ENCODE measurements around the gene VAMP4.

The VAMP4 gene

GRCh38 chr1:171762143-171762563, 20.3 kb upstream of the VAMP4 start:
- Mint-ChIP-seq H3K4me3 (no peak overlapping the region), H3K36me3 (ENCODE audit: low read depth) (no peaks in the 10 kb centered on the region), H3K4me1 (ENCODE audit: low read depth) (no peaks in the 10 kb centered on the region), H3K27me3 (peaks cover 12% of the 10 kb centered on the region), H3K27ac (no peak overlapping the region), H3K9me3 (no peaks in the 10 kb centered on the region)

GRCh38 chr1:171758011-171758410, 16.1 kb upstream of the VAMP4 start:
- no peak overlapping the region for H3K4me3 Mint-ChIP-seq
- H3K36me3 Mint-ChIP-seq (ENCODE audit: low read depth) = no peaks in the 10 kb centered on the region
- no peaks in the 10 kb centered on the region for H3K4me1 Mint-ChIP-seq (ENCODE audit: low read depth)
- no peaks in the 10 kb centered on the region for H3K9me3 Mint-ChIP-seq
- no peak overlapping the region for H3K27ac Mint-ChIP-seq
- peaks cover 9% of the 10 kb centered on the region for H3K27me3 Mint-ChIP-seq

DNA sequence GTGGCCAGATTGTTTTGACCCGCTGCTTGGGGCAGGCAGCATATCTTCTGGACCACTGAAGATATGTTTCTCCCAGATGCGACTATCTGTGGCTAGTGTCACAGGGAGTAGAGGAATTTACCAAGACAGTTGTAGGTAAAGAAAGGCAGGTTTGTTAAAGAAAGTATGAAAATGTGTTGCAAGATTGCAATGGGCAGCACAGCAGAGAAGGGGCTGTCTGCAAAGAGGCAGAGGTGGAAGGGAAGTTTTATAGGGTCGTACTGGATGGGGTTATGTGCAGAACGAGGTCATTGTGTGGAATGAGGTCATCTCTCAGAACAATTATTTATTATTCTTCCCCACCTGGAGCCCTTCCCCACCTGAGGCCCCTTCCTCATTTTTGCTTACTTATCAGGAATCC, 15.0 kb upstream of the VAMP4 start:
- Mint-ChIP-seq H3K9me3 (no peaks in the 10 kb centered on the region), H3K36me3 (ENCODE audit: low read depth) (no peaks in the 10 kb centered on the region), H3K4me1 (ENCODE audit: low read depth) (no peaks in the 10 kb centered on the region), H3K4me3 (no peak overlapping the region), H3K27me3 (peaks cover 7% of the 10 kb centered on the region), H3K27ac (no peak overlapping the region)

- H3K4me3 Mint-ChIP-seq = no peak overlapping the region
- H3K27me3 Mint-ChIP-seq = peaks cover 7% of the 10 kb centered on the region
- no peaks in the 10 kb centered on the region for H3K9me3 Mint-ChIP-seq
- no peak overlapping the region for H3K27ac Mint-ChIP-seq
- no peaks in the 10 kb centered on the region for H3K4me1 Mint-ChIP-seq (ENCODE audit: low read depth)
- H3K36me3 Mint-ChIP-seq (ENCODE audit: low read depth) = no peaks in the 10 kb centered on the region
Observed at GRCh38 chr1:171754971-171755370, 13.1 kb upstream of the VAMP4 start.

- H3K36me3 Mint-ChIP-seq (ENCODE audit: low read depth) = no peaks in the 10 kb centered on the region
- no peak overlapping the region for H3K27ac Mint-ChIP-seq
- H3K9me3 Mint-ChIP-seq = no peaks in the 10 kb centered on the region
- H3K4me3 Mint-ChIP-seq = no peak overlapping the region
- H3K4me1 Mint-ChIP-seq (ENCODE audit: low read depth) = no peaks in the 10 kb centered on the region
- peaks cover 7% of the 10 kb centered on the region for H3K27me3 Mint-ChIP-seq
Observed at GRCh38 chr1:171754353-171754705, 12.5 kb upstream of the VAMP4 start.

DNA sequence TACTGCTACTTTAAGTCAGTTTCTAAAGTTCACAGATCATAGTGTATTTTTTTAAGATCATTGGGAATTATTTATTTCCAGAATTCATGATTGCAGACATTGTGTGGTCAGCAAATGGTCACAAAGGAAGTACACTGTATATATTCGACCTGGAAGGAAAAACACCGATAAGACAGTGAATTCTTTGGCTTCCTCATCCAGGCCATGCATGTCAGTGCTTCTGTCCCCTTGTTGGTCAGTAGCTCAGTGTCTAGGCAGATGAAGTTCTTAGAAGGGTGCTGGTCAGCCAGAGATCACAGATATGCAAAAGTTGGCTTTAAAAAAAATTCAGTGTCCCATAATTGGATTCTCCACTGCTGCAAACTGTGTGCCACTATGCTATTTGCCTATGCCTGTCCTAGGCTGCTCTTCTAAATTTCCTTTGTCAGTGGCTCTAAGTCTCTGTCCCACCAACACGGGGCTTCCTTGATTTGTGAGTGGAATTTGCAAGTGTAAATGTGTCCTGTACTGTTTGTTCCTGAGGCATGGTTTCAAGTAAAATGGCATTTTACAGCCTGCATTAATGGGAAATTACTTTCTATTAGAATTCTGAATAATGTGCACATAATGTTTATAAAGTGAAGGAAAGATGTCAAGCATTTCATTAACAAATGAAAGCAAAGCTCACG, 12.0 kb upstream of the VAMP4 start:
- H3K27me3 Mint-ChIP-seq = peaks cover 7% of the 10 kb centered on the region
- no peaks in the 10 kb centered on the region for H3K36me3 Mint-ChIP-seq (ENCODE audit: low read depth)

GRCh38 chr1:171753182-171753581, 11.3 kb upstream of the VAMP4 start:
- H3K4me1 Mint-ChIP-seq (ENCODE audit: low read depth) = no peaks in the 10 kb centered on the region
- H3K9me3 Mint-ChIP-seq = no peaks in the 10 kb centered on the region
- no peaks in the 10 kb centered on the region for H3K36me3 Mint-ChIP-seq (ENCODE audit: low read depth)
- H3K4me3 Mint-ChIP-seq = no peak overlapping the region
- peaks cover 7% of the 10 kb centered on the region for H3K27me3 Mint-ChIP-seq
- no peak overlapping the region for H3K27ac Mint-ChIP-seq

More for the DNA sequence above, 12.0 kb upstream of the VAMP4 start:
- H3K4me1 Mint-ChIP-seq (ENCODE audit: low read depth) = no peaks in the 10 kb centered on the region
- H3K4me3 Mint-ChIP-seq = no peak overlapping the region
- no peak overlapping the region for H3K27ac Mint-ChIP-seq
- H3K9me3 Mint-ChIP-seq = no peaks in the 10 kb centered on the region

DNA sequence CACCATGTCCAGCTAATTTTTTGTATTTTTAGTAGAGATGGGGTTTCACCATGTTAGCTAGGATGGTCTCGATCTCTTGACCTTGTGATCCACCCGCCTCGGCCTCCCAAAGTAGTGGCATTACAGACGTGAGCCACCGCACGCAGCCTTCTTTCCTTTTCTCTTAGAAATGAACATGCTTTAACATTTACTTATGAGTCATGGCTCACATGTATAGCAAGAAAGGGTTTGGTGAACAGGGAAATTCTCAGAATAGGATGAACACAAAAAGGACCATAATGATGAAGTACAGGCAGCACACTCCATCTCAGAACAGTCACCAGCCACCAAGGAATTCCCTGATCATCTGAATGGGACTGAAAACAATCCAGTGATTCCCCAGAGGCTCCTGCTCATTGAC, 9.4 kb upstream of the VAMP4 start:
- Mint-ChIP-seq H3K27ac (no peak overlapping the region), H3K4me3 (no peak overlapping the region), H3K27me3 (peaks cover 4% of the 10 kb centered on the region), H3K36me3 (ENCODE audit: low read depth) (no peaks in the 10 kb centered on the region), H3K4me1 (ENCODE audit: low read depth) (no peaks in the 10 kb centered on the region), H3K9me3 (no peaks in the 10 kb centered on the region)

GRCh38 chr1:171748651-171749050, 6.8 kb upstream of the VAMP4 start:
- H3K27ac Mint-ChIP-seq = no peak overlapping the region
- H3K9me3 Mint-ChIP-seq = no peaks in the 10 kb centered on the region
- H3K4me1 Mint-ChIP-seq (ENCODE audit: low read depth) = peaks cover 7% of the 10 kb centered on the region
- no peak overlapping the region for H3K4me3 Mint-ChIP-seq
- H3K36me3 Mint-ChIP-seq (ENCODE audit: low read depth) = no peaks in the 10 kb centered on the region
- H3K27me3 Mint-ChIP-seq = no peaks in the 10 kb centered on the region

DNA sequence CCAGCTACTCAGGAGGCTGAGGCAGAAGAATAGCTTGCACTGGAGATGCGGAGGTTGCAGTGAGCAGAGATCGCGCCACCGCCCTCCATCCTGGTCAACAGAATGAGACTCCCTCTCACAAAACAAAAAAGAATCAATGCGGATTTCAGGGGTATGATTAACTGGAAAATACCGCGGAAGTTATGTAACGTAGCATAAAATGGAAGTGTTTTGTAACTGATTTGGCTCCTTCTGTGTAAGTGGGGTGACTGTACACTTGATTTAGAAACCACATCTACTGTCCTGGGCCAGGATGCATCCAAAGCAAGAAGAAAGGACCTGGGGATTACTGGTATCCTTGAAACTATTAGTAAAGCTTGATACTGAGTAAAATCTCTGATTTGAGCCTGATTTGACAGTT, 3.1 kb upstream of the VAMP4 start:
- Mint-ChIP-seq H3K4me3 (no peak overlapping the region), H3K9me3 (no peaks in the 10 kb centered on the region), H3K27ac (no peak overlapping the region), H3K27me3 (no peaks in the 10 kb centered on the region), H3K36me3 (ENCODE audit: low read depth) (no peaks in the 10 kb centered on the region), H3K4me1 (ENCODE audit: low read depth) (peaks cover 40% of the 10 kb centered on the region)

- peaks cover 58% of the 10 kb centered on the region for H3K4me1 Mint-ChIP-seq (ENCODE audit: low read depth)
- no peaks in the 10 kb centered on the region for H3K27me3 Mint-ChIP-seq
- no peaks in the 10 kb centered on the region for H3K9me3 Mint-ChIP-seq
- peaks cover 5% of the 10 kb centered on the region for H3K36me3 Mint-ChIP-seq (ENCODE audit: low read depth)
- H3K27ac Mint-ChIP-seq = peak overlapping the region; percentile 98
- peak overlapping the region; percentile 98 for H3K4me3 Mint-ChIP-seq
Observed at GRCh38 chr1:171743081-171743870, 1.4 kb upstream of the VAMP4 start.

GRCh38 chr1:171742577-171742922, 685 bp upstream of the VAMP4 start:
- Mint-ChIP-seq H3K27ac (peak overlapping the region; percentile 98), H3K4me3 (peak overlapping the region; percentile 98), H3K4me1 (ENCODE audit: low read depth) (peaks cover 60% of the 10 kb centered on the region), H3K27me3 (no peaks in the 10 kb centered on the region), H3K36me3 (ENCODE audit: low read depth) (peaks cover 7% of the 10 kb centered on the region), H3K9me3 (no peaks in the 10 kb centered on the region)

DNA sequence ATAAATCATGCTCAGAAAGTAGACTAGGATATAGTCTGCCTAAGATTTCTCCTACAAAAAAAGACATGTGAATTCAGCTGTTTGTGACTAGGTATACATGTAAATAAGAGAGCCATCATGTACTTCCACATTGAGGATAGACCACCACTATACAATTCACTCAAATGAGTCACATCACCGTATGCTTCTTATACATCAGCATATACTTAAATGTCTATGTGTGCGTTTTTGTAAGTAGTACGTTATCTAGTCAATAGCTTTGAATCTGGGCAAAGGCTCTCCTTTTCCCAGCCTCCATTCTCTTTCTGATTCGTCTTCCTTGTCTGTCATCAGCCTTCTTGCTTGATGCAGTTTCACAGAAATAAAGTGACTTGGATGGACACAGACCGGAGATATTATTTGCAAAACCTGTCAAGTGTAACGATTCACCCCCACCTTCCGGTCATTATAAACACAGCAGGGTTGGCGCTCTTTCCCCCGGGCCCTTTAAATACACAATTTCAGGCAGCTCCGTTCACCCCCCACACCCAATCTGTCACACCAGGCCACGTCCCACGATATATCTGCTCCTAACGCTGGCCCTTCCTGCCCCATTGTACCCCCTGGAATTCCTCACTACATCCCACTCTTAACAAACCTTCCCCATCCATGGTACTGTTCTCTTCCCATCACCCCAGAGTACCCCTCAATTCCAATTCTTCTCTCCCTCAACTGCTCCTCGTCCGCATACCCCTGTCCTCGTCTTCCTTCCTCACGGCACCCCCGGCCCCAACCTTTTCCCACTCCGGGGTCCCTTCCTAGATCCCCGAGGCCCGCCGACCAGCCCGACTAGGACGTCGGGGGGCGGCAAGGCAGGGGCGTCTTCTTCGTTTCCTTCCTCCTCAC, 636 bp downstream of the VAMP4 start:
- Mint-ChIP-seq H3K4me3 (peak overlapping the region; percentile 98), H3K36me3 (ENCODE audit: low read depth) (peaks cover 16% of the 10 kb centered on the region), H3K4me1 (ENCODE audit: low read depth) (peaks cover 60% of the 10 kb centered on the region), H3K9me3 (no peaks in the 10 kb centered on the region), H3K27me3 (no peaks in the 10 kb centered on the region), H3K27ac (peak overlapping the region; percentile 98)

- no peaks in the 10 kb centered on the region for H3K27me3 Mint-ChIP-seq
- H3K27ac Mint-ChIP-seq = peak overlapping the region; percentile 53
- no peaks in the 10 kb centered on the region for H3K9me3 Mint-ChIP-seq
- H3K4me1 Mint-ChIP-seq (ENCODE audit: low read depth) = peaks cover 60% of the 10 kb centered on the region
- H3K4me3 Mint-ChIP-seq = peak overlapping the region; percentile 98
- H3K36me3 Mint-ChIP-seq (ENCODE audit: low read depth) = peaks cover 20% of the 10 kb centered on the region
Observed at GRCh38 chr1:171740356-171740863, 1.5 kb downstream of the VAMP4 start.

GRCh38 chr1:171739656-171740055, 2.2 kb downstream of the VAMP4 start:
- peaks cover 62% of the 10 kb centered on the region for H3K4me1 Mint-ChIP-seq (ENCODE audit: low read depth)
- peak overlapping the region; percentile 98 for H3K4me3 Mint-ChIP-seq
- H3K9me3 Mint-ChIP-seq = no peaks in the 10 kb centered on the region
- peak overlapping the region; percentile 26 for H3K27ac Mint-ChIP-seq
- H3K36me3 Mint-ChIP-seq (ENCODE audit: low read depth) = peaks cover 23% of the 10 kb centered on the region
- no peaks in the 10 kb centered on the region for H3K27me3 Mint-ChIP-seq
